Measurements from ENCODE around the gene D2HGDH. TPM values are rescaled to one million over a fixed set of nuclear protein-coding genes. Genes with fewer than 3 reads are reported as not detected.
"Not testable (repeated sequence)": the region's sequence is repeated elsewhere in the genome, so short reads cannot be mapped to it uniquely, and the experiment has no call there.

Gene D2HGDH
- total and polyA plus RNA-seq, 4 donors: 4.1 to 69.8 (median 25.2) TPM

DNA sequence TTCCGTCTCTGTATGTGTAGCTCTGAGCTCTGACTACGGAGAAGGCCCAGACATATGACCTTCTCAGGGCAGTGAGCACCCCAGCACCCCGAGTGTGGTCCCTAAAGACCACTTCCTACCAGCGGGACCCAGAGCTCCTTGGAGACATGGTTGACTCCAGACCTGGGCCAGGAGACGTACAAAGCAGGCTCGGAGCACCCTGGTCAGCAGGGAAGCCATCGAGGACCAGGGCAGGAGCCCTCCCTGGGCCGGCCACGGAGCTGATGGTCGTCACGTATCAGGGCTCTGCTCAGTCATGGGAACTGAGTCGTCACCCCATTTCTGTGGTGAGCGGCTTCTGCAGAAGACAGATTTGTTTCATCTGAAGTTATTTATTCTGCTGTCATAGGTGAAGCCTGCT, 61.8 kb downstream of the D2HGDH start:
- DNase-seq: peak in 1 of 2 donors; percentile 65
- WGBS, 2 donors: 97% methylated on average over 13 of the region's 13 CpGs

DNA sequence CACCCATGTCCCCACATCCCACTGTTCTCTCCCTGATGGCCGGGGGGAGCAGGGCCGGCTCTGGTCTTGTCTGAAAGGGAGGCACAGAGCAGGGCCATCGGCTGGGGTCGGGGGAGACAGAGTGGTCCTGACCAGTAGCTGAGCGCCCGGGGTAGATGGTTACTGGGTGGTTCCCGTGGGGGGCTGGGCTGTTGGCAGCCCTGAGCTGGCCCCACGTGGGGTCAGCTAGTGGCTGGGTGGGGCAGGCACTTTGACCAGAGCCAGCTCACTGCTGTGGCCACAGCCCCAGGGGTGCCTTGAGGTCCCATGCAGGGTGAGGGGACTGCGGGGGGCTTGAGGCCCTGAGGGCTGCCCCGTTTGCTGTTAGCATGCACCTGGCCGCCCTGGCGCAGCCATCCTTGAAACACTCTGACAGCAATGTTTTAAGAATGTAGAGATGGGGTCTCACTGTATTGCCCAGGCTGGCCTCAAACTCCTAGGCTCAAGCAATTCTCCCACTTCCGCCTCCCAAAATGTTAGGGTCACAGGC, 62.2 kb downstream of the D2HGDH start:
- Histone ChIP-seq H3K9me3 (ENCODE audit: control insufficient read depth, low read length) (no peaks in the 10 kb centered on the region), H3K4me3 (ENCODE audit: low read length in 2 of 2) (no peak overlapping the region), H3K36me3 (ENCODE audit: control insufficient read depth in 1 of 2, insufficient read depth in 2 of 2, low read length in 1 of 2) (no peaks in the 10 kb centered on the region), H3K27ac (ENCODE audit: low read depth in 1 of 2, low read length in 2 of 2) (no peak overlapping the region), H3K27me3 (ENCODE audit: control insufficient read depth in 1 of 2, insufficient read depth in 2 of 2, low read length in 1 of 2) (no peaks in the 10 kb centered on the region), H3K4me1 (ENCODE audit: control insufficient read depth in 1 of 2, insufficient read depth in 2 of 2, low read length in 2 of 2) (no peaks in the 10 kb centered on the region)
- intact Hi-C loops (cut with DNase I): no loop called here
- DNase-seq (peak in 1 of 2 donors; percentile 76), ATAC-seq (ENCODE audit: low FRiP score) (peak; percentile 32)
- WGBS, 2 donors: 92 to 94% methylated on average over 13 of the region's 13 CpGs

More for the DNA sequence above, 61.8 kb downstream of the D2HGDH start:
- Histone ChIP-seq H3K9me3 (ENCODE audit: control insufficient read depth, low read length) (no peaks in the 10 kb centered on the region), H3K36me3 (ENCODE audit: control insufficient read depth in 1 of 2, insufficient read depth in 2 of 2, low read length in 1 of 2) (no peaks in the 10 kb centered on the region), H3K27me3 (ENCODE audit: control insufficient read depth in 1 of 2, insufficient read depth in 2 of 2, low read length in 1 of 2) (no peaks in the 10 kb centered on the region), H3K27ac (ENCODE audit: low read depth in 1 of 2, low read length in 2 of 2) (no peak overlapping the region), H3K4me1 (ENCODE audit: control insufficient read depth in 1 of 2, insufficient read depth in 2 of 2, low read length in 2 of 2) (no peaks in the 10 kb centered on the region), H3K4me3 (ENCODE audit: low read length in 2 of 2) (no peak overlapping the region)
- intact Hi-C loops (cut with DNase I): no loop called here
- no peak for ATAC-seq (ENCODE audit: low FRiP score)

DNA sequence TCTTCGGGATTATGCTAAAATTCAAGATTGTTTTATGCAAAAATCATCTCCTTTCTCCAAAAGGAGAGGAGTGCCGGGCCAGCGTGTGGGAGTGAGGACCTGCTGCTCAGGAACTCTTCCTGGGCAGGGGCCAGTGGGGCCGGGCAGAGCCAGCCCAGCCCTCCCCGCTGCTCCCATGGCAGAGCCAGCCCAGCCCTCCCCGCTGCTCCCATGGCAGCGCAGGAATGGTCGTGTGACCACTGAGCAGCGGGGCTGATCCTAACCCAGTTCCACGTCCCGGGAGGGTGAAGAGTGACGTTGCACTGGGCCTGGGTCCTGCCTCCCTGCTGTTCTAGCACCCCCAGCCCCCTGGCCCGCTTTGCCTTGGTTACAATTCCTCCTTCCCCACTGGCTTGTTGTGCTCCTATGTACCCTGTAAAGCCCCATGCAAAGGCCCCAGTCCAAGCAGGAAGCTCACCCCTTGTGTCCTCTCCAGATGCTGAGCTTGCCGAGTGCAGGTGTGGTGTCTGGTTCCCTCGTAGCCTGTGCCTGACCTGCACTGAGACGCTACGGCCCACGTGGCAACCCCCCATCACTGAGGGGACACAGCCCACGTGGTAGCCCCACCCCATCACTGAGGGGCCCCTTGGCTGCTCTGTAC, 63.1 kb downstream of the D2HGDH start:
- ATAC-seq (ENCODE audit: low FRiP score) (no peak), DNase-seq (peak in 1 of 2 donors; percentile 65)
- H3K4me3 ChIP-seq (ENCODE audit: low read length in 2 of 2): no peak overlapping the region
- no peaks in the 10 kb centered on the region for H3K4me1 ChIP-seq (ENCODE audit: control insufficient read depth in 1 of 2, insufficient read depth in 2 of 2, low read length in 2 of 2)
- no peaks in the 10 kb centered on the region for H3K9me3 ChIP-seq (ENCODE audit: control insufficient read depth, low read length)
- H3K27ac ChIP-seq (ENCODE audit: low read depth in 1 of 2, low read length in 2 of 2): no peak overlapping the region
- H3K27me3 ChIP-seq (ENCODE audit: control insufficient read depth in 1 of 2, insufficient read depth in 2 of 2, low read length in 1 of 2): no peaks in the 10 kb centered on the region
- 69 to 71% methylated on average over 19 of the region's 19 CpGs for WGBS, 2 donors
- intact Hi-C loops (cut with DNase I): no loop called here
- no peaks in the 10 kb centered on the region for H3K36me3 ChIP-seq (ENCODE audit: control insufficient read depth in 1 of 2, insufficient read depth in 2 of 2, low read length in 1 of 2)

DNA sequence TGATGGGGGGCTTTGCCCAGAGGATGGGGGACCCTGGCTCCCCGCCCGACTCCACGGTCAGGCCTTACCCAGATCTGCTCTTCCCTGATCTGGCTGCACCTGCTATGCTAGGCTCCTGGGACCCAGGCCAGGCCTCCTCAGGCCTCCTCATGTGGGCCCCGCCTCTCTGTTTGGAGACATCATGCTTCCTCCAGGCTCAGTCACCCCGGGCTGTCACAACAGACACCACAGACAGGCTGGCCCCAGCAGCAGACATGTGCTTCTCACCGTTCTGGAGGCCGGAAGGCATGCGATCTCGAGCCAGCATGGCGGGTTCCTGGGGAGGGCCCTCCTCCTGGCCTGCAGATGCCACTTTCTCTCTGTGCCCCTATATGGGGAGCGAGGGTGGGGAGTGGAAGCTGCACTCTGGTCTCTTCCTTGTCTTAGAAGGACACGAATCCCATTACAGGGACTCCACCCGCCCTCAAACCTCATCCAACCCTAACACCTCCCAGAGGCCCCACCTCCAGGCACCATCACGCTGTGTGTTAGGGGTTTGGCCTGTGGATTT, 63.7 kb downstream of the D2HGDH start:
- H3K36me3 ChIP-seq (ENCODE audit: control insufficient read depth in 1 of 2, insufficient read depth in 2 of 2, low read length in 1 of 2): no peaks in the 10 kb centered on the region
- no peaks in the 10 kb centered on the region for H3K9me3 ChIP-seq (ENCODE audit: control insufficient read depth, low read length)
- DNase-seq (peak; percentile 41 to 65), ATAC-seq (ENCODE audit: low FRiP score) (no peak)
- no peaks in the 10 kb centered on the region for H3K27me3 ChIP-seq (ENCODE audit: control insufficient read depth in 1 of 2, insufficient read depth in 2 of 2, low read length in 1 of 2)
- no peaks in the 10 kb centered on the region for H3K4me1 ChIP-seq (ENCODE audit: control insufficient read depth in 1 of 2, insufficient read depth in 2 of 2, low read length in 2 of 2)
- intact Hi-C loops (cut with DNase I): no loop called here
- WGBS, 2 donors: 94 to 95% methylated on average over 14 of the region's 14 CpGs
- no peak overlapping the region for H3K4me3 ChIP-seq (ENCODE audit: low read length in 2 of 2)
- H3K27ac ChIP-seq (ENCODE audit: low read depth in 1 of 2, low read length in 2 of 2): no peak overlapping the region

DNA sequence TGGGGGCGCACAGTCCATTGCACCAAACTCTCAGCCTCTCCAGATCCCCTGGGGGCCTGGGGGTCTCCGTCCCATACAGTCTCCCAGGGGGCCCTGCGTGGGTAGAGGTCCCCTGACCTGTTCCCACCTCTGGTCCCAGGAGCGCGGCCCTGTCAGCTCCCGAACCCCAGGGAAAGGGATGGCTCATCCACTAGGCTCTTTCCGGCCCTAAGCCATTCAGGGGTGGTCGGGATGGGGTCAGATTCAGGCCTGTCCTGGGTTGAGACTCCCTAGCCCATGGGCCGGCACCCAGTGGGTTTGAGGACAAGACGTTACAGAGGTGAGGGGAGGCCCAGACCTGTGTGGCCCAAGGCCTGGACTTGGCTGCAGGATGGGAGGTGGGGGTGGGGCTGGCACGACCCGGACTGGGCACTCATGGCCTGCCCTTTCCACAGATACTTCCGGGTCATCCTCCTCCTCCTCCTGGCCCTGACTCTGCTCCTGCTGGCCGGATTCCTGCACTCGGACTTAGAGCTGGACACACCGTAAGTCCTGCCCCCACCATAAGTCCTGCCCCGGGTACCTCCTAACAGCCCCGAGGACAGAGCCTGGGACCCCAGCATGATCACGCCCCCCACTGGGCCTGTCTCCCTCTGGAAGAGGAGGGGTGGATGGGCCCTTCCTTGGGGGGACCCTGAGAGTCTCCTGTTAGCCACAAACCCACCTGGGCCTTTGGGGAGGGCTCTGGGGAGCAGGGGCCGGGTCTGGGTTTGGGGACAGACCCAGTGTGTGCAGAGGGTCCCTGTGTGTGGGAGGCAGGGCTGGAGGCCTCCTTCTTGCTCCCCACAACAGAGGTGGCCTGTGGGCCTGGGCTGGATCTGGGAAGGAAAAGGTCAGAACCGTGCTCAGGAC, 64.4 kb downstream of the D2HGDH start:
- Histone ChIP-seq H3K9me3 (ENCODE audit: control insufficient read depth, low read length) (no peaks in the 10 kb centered on the region), H3K4me3 (ENCODE audit: low read length in 2 of 2) (no peak overlapping the region), H3K27ac (ENCODE audit: low read depth in 1 of 2, low read length in 2 of 2) (no peak overlapping the region), H3K4me1 (ENCODE audit: control insufficient read depth in 1 of 2, insufficient read depth in 2 of 2, low read length in 2 of 2) (no peaks in the 10 kb centered on the region), H3K36me3 (ENCODE audit: control insufficient read depth in 1 of 2, insufficient read depth in 2 of 2, low read length in 1 of 2) (no peaks in the 10 kb centered on the region), H3K27me3 (ENCODE audit: control insufficient read depth in 1 of 2, insufficient read depth in 2 of 2, low read length in 1 of 2) (no peaks in the 10 kb centered on the region)
- DNase-seq (peak; percentile 33 to 69), ATAC-seq (ENCODE audit: low FRiP score) (no peak)
- intact Hi-C loops (cut with DNase I): no loop called here
- WGBS, 2 donors: 93 to 97% methylated on average over 21 of the region's 21 CpGs

DNA sequence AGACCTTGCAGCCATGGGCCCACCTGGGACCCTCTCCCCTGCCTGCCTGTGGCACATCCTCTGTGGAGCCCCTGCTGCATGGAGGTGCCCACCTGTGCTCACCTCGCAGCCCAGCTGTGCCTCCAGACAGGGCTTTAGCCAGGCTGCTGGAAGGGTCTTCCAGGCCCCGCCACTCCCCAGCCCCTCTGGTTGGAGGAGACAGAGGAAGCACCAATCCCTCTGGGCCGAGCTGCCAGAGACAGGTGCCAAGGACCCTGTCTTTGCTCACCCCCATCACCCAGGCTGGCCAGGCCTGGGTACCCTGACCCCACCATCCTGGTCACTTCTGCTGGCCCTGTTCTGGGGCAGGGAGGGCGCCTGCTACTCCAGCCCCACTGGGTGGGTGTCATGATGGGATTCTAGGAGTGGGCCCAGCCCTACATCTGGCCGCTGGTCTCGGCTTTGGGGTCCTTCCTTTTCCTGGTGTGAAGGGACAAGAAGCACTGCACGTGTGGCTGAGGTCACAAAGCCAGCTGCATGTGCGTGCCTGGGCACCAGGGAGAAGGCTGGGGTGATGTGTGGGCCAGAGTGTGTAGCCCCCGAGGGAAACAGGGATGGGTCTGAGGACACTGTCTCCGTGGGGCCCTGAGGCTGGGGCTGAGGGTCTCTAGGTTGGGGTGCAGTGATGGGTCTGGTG, 65.2 kb downstream of the D2HGDH start:
- Histone ChIP-seq H3K4me1 (ENCODE audit: control insufficient read depth in 1 of 2, insufficient read depth in 2 of 2, low read length in 2 of 2) (no peaks in the 10 kb centered on the region), H3K9me3 (ENCODE audit: control insufficient read depth, low read length) (no peaks in the 10 kb centered on the region), H3K27ac (ENCODE audit: low read depth in 1 of 2, low read length in 2 of 2) (no peak overlapping the region), H3K4me3 (ENCODE audit: low read length in 2 of 2) (no peak overlapping the region), H3K36me3 (ENCODE audit: control insufficient read depth in 1 of 2, insufficient read depth in 2 of 2, low read length in 1 of 2) (no peaks in the 10 kb centered on the region), H3K27me3 (ENCODE audit: control insufficient read depth in 1 of 2, insufficient read depth in 2 of 2, low read length in 1 of 2) (no peaks in the 10 kb centered on the region)
- 91% methylated on average over 10 of the region's 10 CpGs for WGBS, 2 donors
- DNase-seq (peak; percentile 41 to 62), ATAC-seq (ENCODE audit: low FRiP score) (no peak)
- intact Hi-C loops (cut with DNase I): no loop called here

DNA sequence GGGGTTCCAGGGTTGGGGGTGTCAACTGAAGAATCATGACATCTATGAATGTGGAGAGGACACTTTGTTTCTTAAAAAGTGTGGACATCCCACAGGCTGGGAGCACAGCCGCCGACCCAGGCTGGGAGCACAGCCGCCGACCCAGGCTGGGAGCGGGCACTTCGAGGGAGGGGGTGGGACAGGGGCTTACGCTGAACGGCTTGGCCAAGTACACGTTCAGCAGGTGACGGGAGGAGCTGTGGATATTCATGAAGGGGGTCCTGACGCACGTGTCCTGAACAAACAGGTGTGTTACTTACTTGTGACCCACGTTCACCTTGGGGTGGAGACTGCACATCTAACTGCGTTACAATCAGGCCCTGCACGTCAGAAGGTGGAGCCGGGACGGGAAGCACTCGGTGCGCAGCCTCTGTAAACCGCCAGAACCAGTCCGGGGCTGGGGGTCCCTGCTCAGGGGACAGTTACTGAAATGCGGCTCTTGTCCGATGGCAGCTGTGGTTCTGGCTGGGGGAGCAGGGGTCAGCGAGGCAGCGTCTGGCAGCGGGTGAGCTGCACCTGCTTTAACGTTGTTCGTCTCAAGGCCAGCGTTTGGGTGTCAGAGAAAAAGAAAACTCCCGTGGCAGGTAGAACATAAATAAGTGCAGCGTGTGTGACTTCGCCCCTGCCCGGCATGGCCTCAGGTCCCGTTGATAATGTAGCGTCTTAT, 65.9 kb downstream of the D2HGDH start:
- H3K27ac ChIP-seq (ENCODE audit: low read depth in 1 of 2, low read length in 2 of 2); ATAC-seq (ENCODE audit: low FRiP score); H3K27me3 ChIP-seq (ENCODE audit: control insufficient read depth in 1 of 2, insufficient read depth in 2 of 2, low read length in 1 of 2); H3K36me3 ChIP-seq (ENCODE audit: control insufficient read depth in 1 of 2, insufficient read depth in 2 of 2, low read length in 1 of 2); H3K9me3 ChIP-seq (ENCODE audit: control insufficient read depth, low read length); H3K4me1 ChIP-seq (ENCODE audit: control insufficient read depth in 1 of 2, insufficient read depth in 2 of 2, low read length in 2 of 2); intact Hi-C loops (cut with DNase I); H3K4me3 ChIP-seq (ENCODE audit: low read length in 2 of 2): not testable (repeated sequence)
- 89 to 90% methylated on average over 35 of the region's 35 CpGs for whole genome bisulfite sequencing, 2 donors
- DNase-seq: peak in 1 of 2 donors; percentile 62
